B cell (primary cell): Measurements from ENCODE around the gene HDHD3. TPM values are rescaled to one million over a fixed set of nuclear protein-coding genes. Genes with fewer than 3 reads are reported as not detected.

ENCODE experiments used
- ATAC-seq: fragments of 200-7000 bp; cut with Tn5 transposase; one replicate; pipeline ENCODE4 v1.10.0; 2021; ENCODE audit warnings: low read depth, mild to moderate bottlenecking, moderate number of reproducible peaks, moderate library complexity
- CTCF ChIA-PET: fragments of 350-600 bp; sonication (Branson Sonifier 250); formaldehyde crosslinking; loops from one replicate; lab custom pipeline; 2021; ENCODE audit warnings: antibody characterized with exemption, inconsistent platforms; lab: Charles Lee
- POLR2A ChIA-PET: fragments of 350-600 bp; sonication (Branson Sonifier 250); formaldehyde crosslinking; loops from one replicate; lab custom pipeline; 2021; ENCODE audit warnings: antibody characterized with exemption; lab: Charles Lee
- DNase-seq: peaks from one replicate; pipeline ENCODE4 v3.0.0; 2013
- H2AFZ ChIP-seq: 2 replicates; pipeline ENCODE4 v1.6.1; 2012; ENCODE audit warnings: mild to moderate bottlenecking, low read depth, low read length; ENCODE audit not compliant: insufficient read depth, poor library complexity, severe bottlenecking
- H3K27ac ChIP-seq, 2 donors: 1 replicate in 1 of 2; 2 replicates in 1 of 2; pipeline ENCODE4 v1.5.1; 2012 to 2013; ENCODE audit warnings: low read length in 2 of 2, mild to moderate bottlenecking in 2 of 2, moderate library complexity in 1 of 2
- H3K27me3 ChIP-seq, 4 experiments: fragments of 200-600 bp in 1 of 4; sonication (generic) in 1 of 4; replicated peaks in 1 of 4; 1 replicate in 2 of 4; 2 replicates in 2 of 4; pipeline versions ENCODE4 v1.6.1 to v1.7.0; 2013 to 2016; ENCODE audit warnings: low read length in 3 of 4, mild to moderate bottlenecking in 2 of 4, mixed read lengths in 1 of 4, moderate library complexity in 1 of 4; ENCODE audit not compliant: insufficient read depth in 4 of 4, control insufficient read depth in 3 of 4; ENCODE audit errors: control extremely low read depth in 1 of 4
- H3K36me3 ChIP-seq, 2 experiments: replicated peaks in 1 of 2; 1 replicate in 1 of 2; 2 replicates in 1 of 2; pipeline versions ENCODE4 v1.6.1 to v1.7.1; 2013; ENCODE audit warnings: low read length in 1 of 2; ENCODE audit not compliant: insufficient read depth in 2 of 2, control insufficient read depth in 1 of 2; ENCODE audit errors: control extremely low read depth in 1 of 2, extremely low read depth in 1 of 2
- H3K4me1 ChIP-seq, 2 donors: fragments of 200-600 bp in 1 of 2; sonication (generic) in 1 of 2; 1 replicate in 1 of 2; 2 replicates in 1 of 2; pipeline versions ENCODE4 v1.5.1 to v1.6.1; 2013 to 2017; ENCODE audit warnings: low read length in 2 of 2; ENCODE audit not compliant: control insufficient read depth in 2 of 2, insufficient read depth in 2 of 2
- H3K4me2 ChIP-seq: replicated peaks from 2 replicates; pipeline ENCODE3; 2012; ENCODE audit warnings: mild to moderate bottlenecking, low read depth, low read length; ENCODE audit not compliant: poor library complexity, severe bottlenecking
- H3K4me3 ChIP-seq, 5 experiments: fragments of 200-600 bp in 1 of 5; sonication (generic) in 1 of 5; 1 replicate in 3 of 5; 2 replicates in 2 of 5; pipeline versions ENCODE4 v1.5.1 to v1.7.0; 2011 to 2016; ENCODE audit warnings: low read length in 4 of 5, mild to moderate bottlenecking in 4 of 5, low read depth in 2 of 5, control low read depth in 1 of 5, moderate library complexity in 1 of 5; ENCODE audit not compliant: insufficient read depth in 1 of 5; ENCODE audit errors: control extremely low read depth in 1 of 5, extremely low read depth in 1 of 5
- H3K79me2 ChIP-seq: fragments of 200-600 bp; sonication (generic); one replicate; pipeline ENCODE4 v1.6.0; 2016; ENCODE audit warnings: low read length; ENCODE audit not compliant: control insufficient read depth, insufficient read depth
- H3K9ac ChIP-seq: fragments of 200-600 bp; sonication (generic); 2 replicates; pipeline ENCODE4 v1.6.1; 2017; ENCODE audit warnings: mild to moderate bottlenecking, low read length, moderate library complexity
- H3K9me3 ChIP-seq, 3 donors: one replicate each; pipeline versions ENCODE4 v1.6.1 to v1.7.1; 2013; ENCODE audit warnings: low read length in 2 of 3; ENCODE audit not compliant: control insufficient read depth in 2 of 3, insufficient read depth in 1 of 3; ENCODE audit errors: control extremely low read depth in 1 of 3
- H4K20me1 ChIP-seq: 2 replicates; pipeline ENCODE4 v1.6.0; 2012; ENCODE audit warnings: mild to moderate bottlenecking, low read length; ENCODE audit not compliant: insufficient read depth, control insufficient read depth, poor library complexity, severe bottlenecking
- H3K27ac Mint-ChIP-seq: one replicate; pipeline ENCODE4 v1.8.0; 2021; ENCODE audit warnings: mixed read lengths
- H3K27me3 Mint-ChIP-seq: one replicate; pipeline ENCODE4 v1.8.0; 2021; ENCODE audit warnings: mixed read lengths
- H3K4me1 Mint-ChIP-seq: one replicate; pipeline ENCODE4 v1.8.0; 2021; ENCODE audit warnings: mixed read lengths
- H3K4me3 Mint-ChIP-seq: one replicate; pipeline ENCODE4 v1.8.0; 2021; ENCODE audit warnings: mixed read lengths
- H3K9me3 Mint-ChIP-seq: one replicate; pipeline ENCODE4 v1.8.0; 2022; ENCODE audit warnings: mixed read lengths; ENCODE audit not compliant: insufficient read depth
- EZH2 ChIP-seq: IDR thresholded peaks from 2 replicates; pipeline ENCODE4 v1.6.1; 2012; ENCODE audit warnings: borderline replicate concordance, low read depth, mild to moderate bottlenecking, moderate library complexity, low read length; ENCODE audit not compliant: insufficient read depth, poor library complexity, severe bottlenecking
- WGBS: methylation state at CpG from one replicate; pipeline ENCODE4 v1.1.5; 2013; ENCODE audit warnings: missing lambda C conversion rate; ENCODE audit not compliant: insufficient coverage; 5-methylcytosine and 5-hydroxymethylcytosine counted together
- intact Hi-C: fragments of 100-400 bp; cut with micrococcal nuclease; formaldehyde crosslinking; loops from one replicate; pipeline ENCODE4 v1.10.0; 2022
- polyA plus RNA-seq: library from polyadenylated mRNA; depleted of rRNA; stranded (reverse); fragments of >200 nt; gene quantifications from 2 replicates; pipeline ENCODE4 v1.2.3, GENCODE V29; 2012
- total RNA-seq, 2 donors: library from RNA; stranded (reverse); fragments of 120-200 nt in 1 of 2; gene quantifications; 1 replicate in 1 of 2; 2 replicates in 1 of 2; pipeline versions ENCODE4 v1.2.3 to v1.2.4, GENCODE V29; 2013 to 2022
- TF ChIP-seq, protein P1 (sequence below): fragments of 200-600 bp; IDR thresholded peaks from one replicate; pipeline ENCODE4 v1.8.0; 2022; ENCODE audit warnings: antibody characterized with exemption, mild to moderate bottlenecking

HDHD3 gene
- total and polyA plus RNA-seq, 2 donors (not counting 1 experiment from before 2014, with no cell fraction given): 26.2 to 36.3 TPM

DNA sequence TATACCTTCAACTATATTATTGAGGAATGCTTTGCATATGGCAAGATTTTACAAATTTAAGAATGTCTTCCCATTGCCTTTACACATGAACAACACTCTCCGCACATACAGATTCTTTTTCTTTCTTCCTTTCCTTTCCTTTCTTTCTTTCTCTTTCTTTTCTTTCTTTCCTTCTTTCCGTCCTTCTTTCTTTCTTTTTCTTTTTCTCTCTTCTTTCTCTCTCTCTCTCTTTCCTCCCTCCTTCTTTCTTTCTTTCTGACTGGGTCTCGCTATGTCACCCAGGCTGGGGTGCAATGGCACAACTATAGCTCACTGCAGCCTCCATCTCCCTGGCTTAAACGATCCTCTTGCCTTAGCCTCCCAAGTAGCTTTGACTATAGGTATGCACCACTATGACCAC is 50.6 kb downstream of the HDHD3 start:
- Histone ChIP-seq H3K9ac (no peak overlapping the region), H4K20me1 (no peaks in the 10 kb centered on the region), H2AFZ (no peak overlapping the region), H3K4me1 (no peaks in the 10 kb centered on the region), H3K36me3 (no peaks in the 10 kb centered on the region), H3K9me3 (no peaks in the 10 kb centered on the region), H3K79me2 (no peaks in the 10 kb centered on the region), H3K4me2 (no peak overlapping the region), H3K27me3 (no peaks in the 10 kb centered on the region), H3K27ac (no peak overlapping the region), H3K4me3 (no peak overlapping the region)
- DNase-seq (no peak), ATAC-seq (no peak)
- H3K27me3 Mint-ChIP-seq: no peaks in the 10 kb centered on the region
- intact Hi-C loops: no loop called here
- H3K27ac Mint-ChIP-seq: no peak overlapping the region
- no peaks in the 10 kb centered on the region for H3K4me1 Mint-ChIP-seq
- no peak for TF ChIP-seq EZH2
- TF ChIP-seq, protein P1, sequence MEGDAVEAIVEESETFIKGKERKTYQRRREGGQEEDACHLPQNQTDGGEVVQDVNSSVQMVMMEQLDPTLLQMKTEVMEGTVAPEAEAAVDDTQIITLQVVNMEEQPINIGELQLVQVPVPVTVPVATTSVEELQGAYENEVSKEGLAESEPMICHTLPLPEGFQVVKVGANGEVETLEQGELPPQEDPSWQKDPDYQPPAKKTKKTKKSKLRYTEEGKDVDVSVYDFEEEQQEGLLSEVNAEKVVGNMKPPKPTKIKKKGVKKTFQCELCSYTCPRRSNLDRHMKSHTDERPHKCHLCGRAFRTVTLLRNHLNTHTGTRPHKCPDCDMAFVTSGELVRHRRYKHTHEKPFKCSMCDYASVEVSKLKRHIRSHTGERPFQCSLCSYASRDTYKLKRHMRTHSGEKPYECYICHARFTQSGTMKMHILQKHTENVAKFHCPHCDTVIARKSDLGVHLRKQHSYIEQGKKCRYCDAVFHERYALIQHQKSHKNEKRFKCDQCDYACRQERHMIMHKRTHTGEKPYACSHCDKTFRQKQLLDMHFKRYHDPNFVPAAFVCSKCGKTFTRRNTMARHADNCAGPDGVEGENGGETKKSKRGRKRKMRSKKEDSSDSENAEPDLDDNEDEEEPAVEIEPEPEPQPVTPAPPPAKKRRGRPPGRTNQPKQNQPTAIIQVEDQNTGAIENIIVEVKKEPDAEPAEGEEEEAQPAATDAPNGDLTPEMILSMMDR: peak; percentile 7
- no peaks in the 10 kb centered on the region for H3K9me3 Mint-ChIP-seq
- H3K4me3 Mint-ChIP-seq: no peak overlapping the region
- CTCF ChIA-PET: no interaction called here
- POLR2A ChIA-PET: no interaction called here
- whole genome bisulfite sequencing: 97% methylated on average over 3 of the region's 4 CpGs

Other genes with a start within 250 kb of the HDHD3 start
- 2.3 and 3.0 TPM in 2 replicates for gene SLC31A2, start 226.0 kb downstream of the HDHD3 start, total RNA-seq
- gene SLC31A2, start 226.0 kb downstream of the HDHD3 start, polyA plus RNA-seq: 0.67 and 1.3 TPM in 2 replicates
- gene FKBP15, start 155.7 kb downstream of the HDHD3 start, total RNA-seq: 40.6 and 41.2 TPM in 2 replicates
- 21.1 and 28.8 TPM in 2 replicates for gene FKBP15, start 155.7 kb downstream of the HDHD3 start, polyA plus RNA-seq
- gene SLC31A1, start 155.4 kb downstream of the HDHD3 start, total RNA-seq: 3.2 and 3.5 TPM in 2 replicates
- gene SLC31A1, start 155.4 kb downstream of the HDHD3 start, polyA plus RNA-seq: 1.1 and 2.6 TPM in 2 replicates
- 28.9 and 32.9 TPM in 2 replicates for gene CDC26, start 101.4 kb downstream of the HDHD3 start, total RNA-seq
- 14.4 and 14.8 TPM in 2 replicates for gene CDC26, start 101.4 kb downstream of the HDHD3 start, polyA plus RNA-seq
- gene PRPF4, start 101.3 kb downstream of the HDHD3 start, total RNA-seq: 28.2 and 30.8 TPM in 2 replicates
- gene PRPF4, start 101.3 kb downstream of the HDHD3 start, polyA plus RNA-seq: 11.4 and 26.2 TPM in 2 replicates
- 0.39 TPM in 1 of 2 replicates, not detected in the other for gene RNF183, start 73.6 kb downstream of the HDHD3 start, total RNA-seq
- gene RNF183, start 73.6 kb downstream of the HDHD3 start, polyA plus RNA-seq: 0.04 and 0.58 TPM in 2 replicates
- 0.62 and 1.0 TPM in 2 replicates for gene WDR31, start 36.7 kb downstream of the HDHD3 start, total RNA-seq
- gene WDR31, start 36.7 kb downstream of the HDHD3 start, polyA plus RNA-seq: 0.17 and 0.36 TPM in 2 replicates
- 0.58 and 0.59 TPM in 2 replicates for gene BSPRY, start 27.4 kb downstream of the HDHD3 start, total RNA-seq
- 0.42 and 0.78 TPM in 2 replicates for gene BSPRY, start 27.4 kb downstream of the HDHD3 start, polyA plus RNA-seq
- gene ALAD, start 24.3 kb upstream of the HDHD3 start, total RNA-seq: 39.8 and 40.1 TPM in 2 replicates
- 14.7 and 22.0 TPM in 2 replicates for gene ALAD, start 24.3 kb upstream of the HDHD3 start, polyA plus RNA-seq
- gene POLE3, start 33.7 kb upstream of the HDHD3 start, total RNA-seq: 46.1 and 50.3 TPM in 2 replicates
- 60.7 and 97.8 TPM in 2 replicates for gene POLE3, start 33.7 kb upstream of the HDHD3 start, polyA plus RNA-seq
- 0.58 and 1.7 TPM in 2 replicates for gene C9orf43, start 33.8 kb upstream of the HDHD3 start, total RNA-seq
- 0.57 and 0.79 TPM in 2 replicates for gene C9orf43, start 33.8 kb upstream of the HDHD3 start, polyA plus RNA-seq
- 12.3 and 15.6 TPM in 2 replicates for gene RGS3, start 86.7 kb upstream of the HDHD3 start, total RNA-seq
- gene RGS3, start 86.7 kb upstream of the HDHD3 start, polyA plus RNA-seq: 5.1 and 12.0 TPM in 2 replicates